GM12875 (cell line): ENCODE results near the gene CYP2R1.
A peak's percentile ranks its signal among the peaks of the same experiment; 100 is the strongest.

Experiments used
- H3K4me3 ChIP-seq: one replicate; pipeline ENCODE4 v1.5.1; 2011; ENCODE audit warnings: low read depth, low read length, control low read depth
- TF ChIP-seq, protein P1 (sequence below): IDR thresholded peaks from 2 replicates; pipeline ENCODE4 v1.5.1; 2011; ENCODE audit warnings: low read depth, mild to moderate bottlenecking, control low read depth, inconsistent platforms, low read length, moderate library complexity, borderline replicate concordance; ENCODE audit not compliant: insufficient read depth

CYP2R1 gene

DNA sequence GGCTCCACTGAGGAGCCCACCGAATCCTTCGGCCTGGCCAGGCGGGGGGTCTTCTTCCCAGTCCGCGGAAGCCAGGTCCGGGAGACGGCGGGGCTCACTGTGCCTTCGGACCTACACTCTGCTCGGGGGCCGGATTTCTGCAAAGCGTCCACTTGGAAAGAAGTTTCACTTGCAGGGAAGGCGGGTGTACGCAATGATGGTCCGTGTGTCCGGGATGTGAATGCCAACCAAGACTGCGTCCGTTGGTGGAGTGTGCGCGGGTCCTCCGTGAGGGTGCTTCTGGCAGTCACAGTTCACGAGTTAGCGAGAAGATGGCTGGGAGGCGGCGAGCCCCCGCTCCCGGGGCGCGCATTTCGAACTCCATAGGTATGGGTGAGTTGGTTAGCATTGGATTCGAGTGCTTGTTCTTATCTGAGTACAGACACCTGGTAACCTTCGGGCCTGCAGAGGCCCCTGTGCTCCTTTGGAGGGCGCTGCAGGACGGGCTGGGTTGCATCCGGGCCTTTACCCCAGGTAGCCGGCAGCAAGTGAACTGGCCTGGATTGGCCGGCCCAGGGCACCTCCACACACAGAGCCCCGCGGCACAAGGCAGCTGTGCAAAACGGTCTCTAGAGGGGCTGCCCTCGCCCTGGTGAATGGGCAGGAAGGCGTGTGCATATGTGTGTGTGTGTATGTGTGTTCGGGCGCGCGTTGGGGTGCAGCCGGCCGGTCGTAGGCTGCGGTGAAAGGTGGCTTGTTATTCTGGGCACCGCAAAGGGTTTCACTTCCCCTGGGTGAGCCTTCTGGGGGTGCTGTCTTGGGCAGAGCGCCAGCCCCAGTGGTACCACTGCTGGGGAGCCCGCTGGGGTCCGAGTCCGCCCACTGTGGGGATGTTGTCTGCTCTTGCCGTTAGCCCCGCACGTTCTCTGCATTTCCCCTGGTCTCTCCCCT is 13.3 kb upstream of the CYP2R1 start:
- H3K4me3 ChIP-seq, result peak overlapping the region; percentile 47
- TF ChIP-seq, protein P1, sequence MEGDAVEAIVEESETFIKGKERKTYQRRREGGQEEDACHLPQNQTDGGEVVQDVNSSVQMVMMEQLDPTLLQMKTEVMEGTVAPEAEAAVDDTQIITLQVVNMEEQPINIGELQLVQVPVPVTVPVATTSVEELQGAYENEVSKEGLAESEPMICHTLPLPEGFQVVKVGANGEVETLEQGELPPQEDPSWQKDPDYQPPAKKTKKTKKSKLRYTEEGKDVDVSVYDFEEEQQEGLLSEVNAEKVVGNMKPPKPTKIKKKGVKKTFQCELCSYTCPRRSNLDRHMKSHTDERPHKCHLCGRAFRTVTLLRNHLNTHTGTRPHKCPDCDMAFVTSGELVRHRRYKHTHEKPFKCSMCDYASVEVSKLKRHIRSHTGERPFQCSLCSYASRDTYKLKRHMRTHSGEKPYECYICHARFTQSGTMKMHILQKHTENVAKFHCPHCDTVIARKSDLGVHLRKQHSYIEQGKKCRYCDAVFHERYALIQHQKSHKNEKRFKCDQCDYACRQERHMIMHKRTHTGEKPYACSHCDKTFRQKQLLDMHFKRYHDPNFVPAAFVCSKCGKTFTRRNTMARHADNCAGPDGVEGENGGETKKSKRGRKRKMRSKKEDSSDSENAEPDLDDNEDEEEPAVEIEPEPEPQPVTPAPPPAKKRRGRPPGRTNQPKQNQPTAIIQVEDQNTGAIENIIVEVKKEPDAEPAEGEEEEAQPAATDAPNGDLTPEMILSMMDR, result peak; percentile 73

DNA sequence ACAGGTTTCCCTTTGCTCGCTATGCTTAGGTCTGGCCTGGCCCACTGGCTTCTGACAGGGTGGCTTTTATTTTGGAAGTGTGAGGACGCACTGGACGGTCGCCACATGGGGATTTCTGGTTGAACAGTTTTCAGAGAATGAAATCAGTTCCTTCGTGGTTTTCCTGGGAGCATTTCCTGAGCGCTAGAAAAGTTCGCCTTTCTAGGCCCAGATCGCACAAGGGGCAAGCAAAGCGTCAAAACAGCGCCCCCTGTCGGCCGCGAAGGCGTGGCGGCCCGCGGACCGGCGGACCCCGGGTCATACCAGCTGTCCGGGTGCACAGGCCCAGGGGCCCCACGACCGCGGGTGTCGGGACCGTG is 12.7 kb upstream of the CYP2R1 start:
- TF ChIP-seq, protein P1, result peak; percentile 93
- H3K4me3 ChIP-seq, result peak overlapping the region; percentile 47

DNA sequence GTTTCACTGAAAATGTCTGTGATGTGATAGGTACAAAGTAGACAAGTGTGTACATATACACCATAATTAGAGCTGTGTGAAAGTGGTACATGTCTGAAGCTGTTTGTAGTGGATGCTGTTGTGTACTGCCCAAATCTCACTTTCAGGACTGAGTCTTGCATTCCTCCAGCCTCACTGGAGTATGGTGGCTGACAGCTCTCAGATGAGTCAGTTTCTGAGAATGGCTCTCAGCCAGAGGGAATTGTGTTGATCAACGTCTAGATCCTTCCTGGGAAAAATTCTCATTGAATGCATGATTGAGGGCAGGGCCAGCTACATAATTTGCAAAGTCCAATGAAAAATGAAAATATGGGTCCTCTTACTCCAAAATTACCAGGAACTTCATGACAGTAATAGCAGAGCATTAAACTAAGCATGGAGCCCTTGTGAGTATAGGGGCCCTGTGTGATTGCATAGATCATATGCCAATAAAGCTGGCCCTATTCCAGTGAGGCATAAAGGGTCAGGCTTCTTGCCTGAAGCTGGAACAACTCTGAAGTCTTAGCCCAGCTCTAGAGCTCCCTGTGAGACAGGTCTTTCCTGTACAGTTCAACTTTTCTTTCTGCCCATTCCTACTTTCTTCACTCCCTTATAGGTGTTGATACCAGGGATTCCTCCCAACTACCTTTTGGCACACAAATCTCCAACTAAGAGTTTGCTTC is 10.8 kb upstream of the CYP2R1 start:
- no peak overlapping the region for H3K4me3 ChIP-seq
- TF ChIP-seq, protein P1, result no peak

- no peak overlapping the region for H3K4me3 ChIP-seq
- TF ChIP-seq, protein P1, result no peak
These were observed 6.9 kb upstream of the CYP2R1 start for GRCh38 chr11:14898906-14899305.

- H3K4me3 ChIP-seq, result no peak overlapping the region
- TF ChIP-seq, protein P1, result no peak
These were observed 6.3 kb upstream of the CYP2R1 start for GRCh38 chr11:14898355-14898754.

DNA sequence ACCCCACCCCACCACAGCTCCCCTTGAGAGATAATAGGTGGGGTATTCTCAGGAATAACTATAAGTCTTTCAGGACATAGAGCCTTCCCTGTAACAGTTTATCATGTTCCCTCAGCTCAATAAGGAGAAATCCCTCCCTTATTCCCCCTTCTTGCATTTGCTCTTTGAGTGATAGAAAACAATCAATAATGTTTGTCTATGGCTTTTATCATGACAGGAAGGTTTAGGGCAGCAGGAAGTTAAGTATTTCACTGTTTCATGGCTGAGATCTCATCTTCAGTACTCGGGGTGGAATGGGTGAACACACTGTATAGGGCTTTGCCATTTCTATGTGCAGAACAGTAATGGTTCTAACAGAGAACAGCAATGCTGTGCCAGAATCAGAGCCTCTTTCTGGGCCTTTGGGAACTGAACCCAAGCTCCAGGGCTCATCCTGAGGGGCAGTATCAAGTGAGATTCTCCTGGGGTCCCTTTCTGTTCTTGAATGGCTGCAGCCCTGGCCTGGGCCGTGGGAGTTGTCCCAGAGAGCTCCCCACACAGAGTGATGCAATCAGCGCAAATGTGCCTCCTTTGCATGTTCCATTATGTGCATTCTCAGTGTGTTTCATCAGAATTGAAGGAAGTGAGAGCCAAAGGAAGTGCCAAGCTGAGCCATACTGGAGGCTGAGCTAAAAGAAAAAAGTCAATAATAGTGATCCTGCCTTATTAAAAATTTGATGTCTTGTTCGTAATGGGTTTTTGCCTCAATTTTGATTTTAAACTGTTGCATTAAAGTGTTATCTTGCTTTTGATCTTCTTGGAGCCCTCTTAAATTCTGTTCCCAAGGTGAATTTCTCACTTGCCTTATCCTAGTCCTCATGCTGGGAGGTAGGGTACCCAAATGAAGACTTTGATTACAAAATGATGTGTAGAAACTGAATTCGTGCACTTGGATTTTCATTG is 2.9 kb upstream of the CYP2R1 start:
- TF ChIP-seq, protein P1, result no peak
- H3K4me3 ChIP-seq, result no peak overlapping the region
